Keratinocyte (primary cell): Measurements from ENCODE around the gene TSEN34.

Experiments
- CTCF ChIP-seq, 3 experiments: IDR thresholded peaks in 1 of 3; conservative IDR thresholded peaks in 1 of 3; optimal IDR thresholded peaks in 1 of 3; 2 replicates in 2 of 3; 3 replicates in 1 of 3; pipeline versions ENCODE3 to v1.5.1; 2011; ENCODE audit warnings: low read length in 3 of 3, mild to moderate bottlenecking in 3 of 3, moderate library complexity in 2 of 3, control low read depth in 1 of 3, inconsistent platforms in 1 of 3; ENCODE audit not compliant: insufficient read depth in 2 of 3; ENCODE audit errors: extremely low read depth in 1 of 3
- EZH2 ChIP-seq: IDR thresholded peaks from one replicate; pipeline ENCODE4 v1.6.1; 2012; ENCODE audit warnings: inconsistent platforms, mild to moderate bottlenecking, low read length, moderate library complexity

GRCh38 chr19:54186934-54187381, 4.2 kb upstream of the TSEN34 start:
- TF ChIP-seq CTCF (optimal IDR thresholded peaks at IDR 0.05 in 1 of 3, IDR thresholded peaks at IDR 0.05 in 1 of 3, conservative IDR thresholded peaks at IDR 0.05 in 1 of 3; ENCODE audit: extremely low read depth in 1 of 3, insufficient read depth in 2 of 3, low read length in 3 of 3) (no peak), EZH2 (no peak)
